ENCODE measurements around the gene PARP8. TPM values are rescaled to one million over a fixed set of nuclear protein-coding genes. Genes with fewer than 3 reads are reported as not detected.

The PARP8 gene
- total and polyA plus RNA-seq, 2 of the 8 experiments (the other 6 are each of a cell fraction or from before 2014, with no cell fraction given) = 16.6 to 30.6 TPM

- DNase-seq (ENCODE audit: low read depth in 1 of 2, low spot score in 2 of 2) (no peak), FAIRE-seq (no peak)
- H4K5ac ChIP-seq (ENCODE audit: insufficient read length, low read depth, low read length) = no peak overlapping the region
- no peak overlapping the region for H2BK5ac ChIP-seq (ENCODE audit: low read depth, low read length)
- H3K4me3 ChIP-seq (ENCODE audit: extremely low read depth in 1 of 4, insufficient read depth in 2 of 4, low read depth in 3 of 4, low read length in 4 of 4) = no peak overlapping the region
- H4K91ac ChIP-seq (replicated peaks; ENCODE audit: insufficient read length, low read length) = no peak overlapping the region
- H3K23ac ChIP-seq (ENCODE audit: insufficient read length) = no peak overlapping the region
- H2BK20ac ChIP-seq (ENCODE audit: low read length) = no peak overlapping the region
- TF ChIP-seq USF2 (IDR thresholded peaks at IDR 0.05; ENCODE audit: low read length) (no peak), EZH2 (IDR thresholded peaks at IDR 0.05; ENCODE audit: low read depth, low read length, severe bottlenecking) (no peak), CHD1 (IDR thresholded peaks at IDR 0.05; ENCODE audit: low read depth, low read length) (no peak), EGR1 (IDR thresholded peaks at IDR 0.05; ENCODE audit: borderline replicate concordance, low read depth, low read length) (no peak), POU5F1 (IDR thresholded peaks at IDR 0.05; ENCODE audit: low read depth, low read length) (no peak), RAD21 (IDR thresholded peaks at IDR 0.05 in 1 of 2, conservative IDR thresholded peaks at IDR 0.05 in 1 of 2; ENCODE audit: low read depth in 2 of 2, low read length in 2 of 2) (no peak), SIX5 (IDR thresholded peaks at IDR 0.05; ENCODE audit: low read depth, low read length) (no peak), TAF7 (optimal IDR thresholded peaks at IDR 0.05; ENCODE audit: borderline replicate concordance, low read depth, low read length) (no peak), ATF2 (IDR thresholded peaks at IDR 0.05; ENCODE audit: low read length) (no peak), TBP (IDR thresholded peaks at IDR 0.05; ENCODE audit: low read depth, low read length) (no peak)
- POLR2A ChIA-PET (ENCODE audit: partially characterized antibody) = interaction anchor here (1.0 kb wide), 1 partner anchor 44 kb away, joined by 4 read pairs; the partner anchor contains the start of gene PARP8
- no peak overlapping the region for H3K27ac ChIP-seq (ENCODE audit: low read depth, low read length)
- no peak overlapping the region for H2AFZ ChIP-seq (ENCODE audit: low read length)
- H2BK120ac ChIP-seq (replicated peaks; ENCODE audit: low read depth, low read length) = no peak overlapping the region
- H3K18ac ChIP-seq (ENCODE audit: extremely low read depth, low read length) = no peak overlapping the region
- H3K79me2 ChIP-seq (ENCODE audit: control insufficient read depth in 1 of 2, insufficient read depth in 2 of 2, low read length in 2 of 2) = peaks cover 0 to 94% of the 10 kb centered on the region in 2 experiments; a peak in 3 of 4 replicates
- H3K36me3 ChIP-seq (ENCODE audit: control insufficient read depth in 2 of 4, insufficient read depth in 4 of 4, low read length in 3 of 4) = no peaks in the 10 kb centered on the region
- H4K8ac ChIP-seq (ENCODE audit: extremely low read depth, insufficient read depth, low read length) = no peak overlapping the region
- no peak overlapping the region for H3K4me2 ChIP-seq (ENCODE audit: insufficient read depth in 1 of 2, low read depth in 2 of 2, low read length in 2 of 2)
- no peaks in the 10 kb centered on the region for H4K20me1 ChIP-seq (replicated peaks in 1 of 2; ENCODE audit: control insufficient read depth in 1 of 2, insufficient read depth in 2 of 2, low read length in 2 of 2)
- no peak overlapping the region for H2BK15ac ChIP-seq (ENCODE audit: low read length)
- H3K79me1 ChIP-seq (ENCODE audit: low read depth, low read length) = no peaks in the 10 kb centered on the region; the same call in 1 of the 2 replicates
- no peak overlapping the region for H3K4ac ChIP-seq (replicated peaks; ENCODE audit: insufficient read length, low read depth, low read length)
- no peak overlapping the region for H3K56ac ChIP-seq (replicated peaks; ENCODE audit: insufficient read length, low read depth, low read length)
- H3K27me3 ChIP-seq (replicated peaks in 1 of 4; ENCODE audit: control insufficient read depth in 3 of 4, extremely low read depth in 1 of 4, insufficient read depth in 3 of 4, low read length in 3 of 4) = no peaks in the 10 kb centered on the region
- no peaks in the 10 kb centered on the region for H3K9me3 ChIP-seq (ENCODE audit: insufficient read depth in 2 of 2, low read depth in 1 of 2, low read length in 1 of 2)
- H3K4me1 ChIP-seq (replicated peaks in 1 of 4; ENCODE audit: control insufficient read depth in 3 of 4, insufficient read depth in 4 of 4, low read length in 3 of 4) = peaks cover 0 to 4% (median 2%) of the 10 kb centered on the region in 4 experiments; a peak in 4 of 7 replicates
- H2AK5ac ChIP-seq (ENCODE audit: low read depth, low read length) = no peak overlapping the region
- CTCF ChIA-PET (ENCODE audit: partially characterized antibody) = interaction anchor here (0.7 kb wide), 1 partner anchor 12 kb away, joined by 5 read pairs; no protein-coding TSS in a partner anchor
- no peak overlapping the region for H3K9ac ChIP-seq (replicated peaks in 1 of 4; ENCODE audit: extremely low read depth in 1 of 4, low read depth in 3 of 4, low read length in 3 of 4)
- no peak overlapping the region for H3K14ac ChIP-seq (ENCODE audit: insufficient read length)
- WGBS, 2 experiments (ENCODE audit: extremely low coverage in 1 of 2, insufficient coverage in 1 of 2, insufficient read length in 1 of 2, insufficient replicate concordance in 2 of 2, low coverage in 1 of 2, low lambda C conversion rate in 2 of 2, missing lambda C conversion rate in 1 of 2) = 80% methylated on average over 2 of the region's 2 CpGs; no CpG with 5 or more reads in 1 of the 2 experiments
- no peak overlapping the region for H2BK12ac ChIP-seq (ENCODE audit: low read depth, low read length)
- no peaks in the 10 kb centered on the region for H3K23me2 ChIP-seq (ENCODE audit: low read depth, low read length)
Measured at GRCh38 chr5:50710838-50711237, 44.4 kb downstream of the PARP8 start.

Data from H1 (cell line).